Activated CD4-positive, alpha-beta T cell treated with anti-CD3 and anti-CD28 coated beads for 36 hours (primary cell): ENCODE measurements around the gene MRPL48. TPM values are rescaled to one million over a fixed set of nuclear protein-coding genes. Genes with fewer than 3 reads are reported as not detected.
A peak's percentile ranks its signal among the peaks of the same experiment; 100 is the strongest.
"Not testable (repeated sequence)": the region's sequence is repeated elsewhere in the genome, so short reads cannot be mapped to it uniquely, and the experiment has no call there.

Source experiments
- ATAC-seq: fragments of 200-7000 bp; cut with Tn5 transposase; one replicate; pipeline ENCODE4 v1.10.0; 2021; ENCODE audit warnings: mild to moderate bottlenecking, moderate library complexity
- CTCF ChIA-PET: fragments of 350-600 bp; sonication (Branson Sonifier 250); formaldehyde crosslinking; loops from one replicate; lab custom pipeline; 2021; ENCODE audit warnings: antibody characterized with exemption; lab: Charles Lee
- POLR2A ChIA-PET: fragments of 350-600 bp; sonication (Branson Sonifier 250); formaldehyde crosslinking; loops from one replicate; lab custom pipeline; 2021; ENCODE audit warnings: antibody characterized with exemption, inconsistent platforms; lab: Charles Lee
- DNase-seq: peaks from one replicate; pipeline ENCODE4 v3.0.0-alpha.2; 2020
- H3K27ac Mint-ChIP-seq: one replicate; pipeline ENCODE4 v1.8.0; 2021; ENCODE audit warnings: mixed read lengths
- H3K27me3 Mint-ChIP-seq: one replicate; pipeline ENCODE4 v1.8.0; 2021; ENCODE audit warnings: mixed read lengths
- H3K36me3 Mint-ChIP-seq: one replicate; pipeline ENCODE4 v1.8.0; 2021; ENCODE audit warnings: low read depth, mixed read lengths
- H3K4me1 Mint-ChIP-seq: one replicate; pipeline ENCODE4 v1.8.0; 2021; ENCODE audit warnings: mixed read lengths
- H3K4me3 Mint-ChIP-seq: one replicate; pipeline ENCODE4 v1.8.0; 2021; ENCODE audit warnings: mild to moderate bottlenecking, moderate library complexity, mixed read lengths
- H3K9me3 Mint-ChIP-seq: one replicate; pipeline ENCODE4 v1.8.0; 2021; ENCODE audit warnings: low read depth, mixed read lengths
- intact Hi-C, 2 experiments: fragments of 100-400 bp; cut with DNase I in 1 of 2; cut with micrococcal nuclease in 1 of 2; formaldehyde crosslinking; loops; one replicate each; pipeline versions ENCODE4 v1.14.2 to v1.15.1; 2022 to 2024; cut with DNase I, micrococcal nuclease
- total RNA-seq, 2 experiments: library from RNA; stranded (reverse); gene quantifications; one replicate each; pipeline ENCODE4 v1.2.3, GENCODE V29; 2021

MRPL48 gene
- total RNA-seq, 2 experiments from 2014 or later: 48.5 to 52.0 TPM

GRCh38 chr11:73755670-73756069 is 32.0 kb upstream of the MRPL48 start:
- ChIA-PET CTCF (no interaction called here), POLR2A (no interaction called here)
- Mint-ChIP-seq H3K36me3 (peaks cover 13% of the 10 kb centered on the region), H3K27me3 (no peaks in the 10 kb centered on the region), H3K4me3 (no peak overlapping the region), H3K4me1 (peaks cover 48% of the 10 kb centered on the region), H3K27ac (no peak overlapping the region), H3K9me3 (no peaks in the 10 kb centered on the region)
- no peak for DNase-seq
- ATAC-seq: no peak
- intact Hi-C loops: no loop called here

- ChIA-PET CTCF (interaction anchor here (0.9 to 1.1 kb wide), 2 partner anchors 22 to 32 kb away, joined by 3 read pairs; no protein-coding TSS in a partner anchor), POLR2A (no interaction called here)
- no peak for DNase-seq
- Mint-ChIP-seq H3K27me3 (no peaks in the 10 kb centered on the region), H3K27ac (no peak overlapping the region), H3K9me3 (no peaks in the 10 kb centered on the region), H3K36me3 (peaks cover 13% of the 10 kb centered on the region), H3K4me3 (no peak overlapping the region), H3K4me1 (peaks cover 33% of the 10 kb centered on the region)
- ATAC-seq: no peak
- intact Hi-C loops: no loop called here
Observed at GRCh38 chr11:73757598-73757997, 30.1 kb upstream of the MRPL48 start.

- DNase-seq (no peak), ATAC-seq (no peak)
- H3K27me3 Mint-ChIP-seq: no peaks in the 10 kb centered on the region
- H3K27ac Mint-ChIP-seq: no peak overlapping the region
- intact Hi-C loops: no loop called here
- H3K4me1 Mint-ChIP-seq: peaks cover 30% of the 10 kb centered on the region
- POLR2A ChIA-PET: no interaction called here
- H3K9me3 Mint-ChIP-seq: no peaks in the 10 kb centered on the region
- peaks cover 13% of the 10 kb centered on the region for H3K36me3 Mint-ChIP-seq
- peak overlapping the region; percentile 97 for H3K4me3 Mint-ChIP-seq
- CTCF ChIA-PET: interaction anchor here (0.8 to 1.1 kb wide), 3 partner anchors 10 to 293 kb away, joined by 3 to 4 read pairs (median 3); no protein-coding TSS in a partner anchor
Observed at GRCh38 chr11:73758451-73758850, 29.2 kb upstream of the MRPL48 start.

GRCh38 chr11:73759610-73760134 is 28.0 kb upstream of the MRPL48 start:
- CTCF ChIA-PET: no interaction called here

GRCh38 chr11:73760135-73760678 is 27.5 kb upstream of the MRPL48 start:
- peak overlapping the region; percentile 86 for H3K27ac Mint-ChIP-seq
- H3K4me1 Mint-ChIP-seq: peaks cover 22% of the 10 kb centered on the region
- ChIA-PET CTCF (interaction anchor here (1.2 to 4.8 kb wide), 3 partner anchors 12 to 66 kb away, joined by 3 to 53 read pairs (median 4); no protein-coding TSS in a partner anchor), POLR2A (interaction anchor here (0.6 to 3.5 kb wide), 4 partner anchors 19 to 733 kb away, joined by 3 to 40 read pairs (median 4); partner anchors contain the start of gene LIPT2)
- peak overlapping the region; percentile 97 for H3K4me3 Mint-ChIP-seq
- no peaks in the 10 kb centered on the region for H3K9me3 Mint-ChIP-seq
- DNase-seq (peak; percentile 31), ATAC-seq (no peak)
- intact Hi-C loops: loop anchor here (2.0 to 5.0 kb wide), 4 partner anchors 27 to 945 kb away; partner anchors contain the start of genes ATG16L2 (in 1 of the 2), C2CD3 (in 1 of the 2), FCHSD2 (in 1 of the 2) and MRPL48 (in 1 of the 2)
- H3K27me3 Mint-ChIP-seq: no peaks in the 10 kb centered on the region
- H3K36me3 Mint-ChIP-seq: peaks cover 12% of the 10 kb centered on the region

More at GRCh38 chr11:73759610-73760134, 28.0 kb upstream of the MRPL48 start:
- Mint-ChIP-seq H3K9me3 (no peaks in the 10 kb centered on the region), H3K36me3 (peaks cover 12% of the 10 kb centered on the region), H3K4me3 (peak overlapping the region; percentile 97), H3K4me1 (peaks cover 22% of the 10 kb centered on the region), H3K27ac (peak overlapping the region; percentile 86), H3K27me3 (no peaks in the 10 kb centered on the region)
- intact Hi-C loops: loop anchor here (2.0 to 5.0 kb wide), 4 partner anchors 27 to 945 kb away; partner anchors contain the start of genes ATG16L2 (in 1 of the 2), C2CD3 (in 1 of the 2), FCHSD2 (in 1 of the 2) and MRPL48 (in 1 of the 2)
- no peak for ATAC-seq
- POLR2A ChIA-PET: interaction anchor here (0.6 to 3.5 kb wide), 2 partner anchors 20 to 416 kb away, joined by 4 to 40 read pairs; no protein-coding TSS in a partner anchor
- no peak for DNase-seq

- CTCF ChIA-PET: interaction anchor here (0.6 to 4.8 kb wide), 5 partner anchors 9 to 170 kb away, joined by 3 to 53 read pairs (median 3); no protein-coding TSS in a partner anchor
- intact Hi-C loops: loop anchor here (1.0 to 5.0 kb wide), 13 partner anchors 18 to 946 kb away; partner anchors contain the start of genes C2CD3 (in 2 of the 2), COA4 (in 2 of the 2), PAAF1 (in 2 of the 2) and PPME1 (in 2 of the 2)
- ATAC-seq: peak; percentile 93
- Mint-ChIP-seq H3K4me3 (peak within 1 kb of the TSS; percentile 97), H3K9me3 (no peaks in the 10 kb centered on the region), H3K27ac (peak within 1 kb of the TSS; percentile 86), H3K27me3 (no peaks in the 10 kb centered on the region), H3K4me1 (peaks cover 22% of the 10 kb centered on the region), H3K36me3 (peaks cover 12% of the 10 kb centered on the region)
- POLR2A ChIA-PET: interaction anchor here (0.6 to 3.5 kb wide), 8 partner anchors 8 to 733 kb away, joined by 3 to 40 read pairs (median 4); partner anchors contain the start of genes FAM168A and LIPT2
- peak; percentile 100 for DNase-seq
Observed at GRCh38 chr11:73760679-73761402, 26.8 kb upstream of the MRPL48 start, which contains the start of gene RAB6A. Gene RAB6A (minus strand): TSS chr11:73761074. CDS start chr11:73760635, 439 bp downstream.

- Mint-ChIP-seq H3K4me3 (peak overlapping the region; percentile 97), H3K4me1 (peaks cover 22% of the 10 kb centered on the region), H3K36me3 (peaks cover 12% of the 10 kb centered on the region), H3K27ac (peak overlapping the region; percentile 85), H3K27me3 (no peaks in the 10 kb centered on the region), H3K9me3 (no peaks in the 10 kb centered on the region)
- intact Hi-C loops: loop anchor here (1.0 to 5.0 kb wide), 13 partner anchors 18 to 947 kb away; partner anchors contain the start of genes C2CD3 (in 2 of the 2), COA4 (in 2 of the 2), PAAF1 (in 2 of the 2) and PPME1 (in 2 of the 2)
- DNase-seq (peak; percentile 13), ATAC-seq (peak; percentile 8)
- ChIA-PET CTCF (interaction anchor here (0.6 to 4.8 kb wide), 5 partner anchors 10 to 170 kb away, joined by 3 to 53 read pairs (median 3); no protein-coding TSS in a partner anchor), POLR2A (interaction anchor here (0.6 to 3.5 kb wide), 6 partner anchors 9 to 732 kb away, joined by 3 to 40 read pairs (median 4); partner anchors contain the start of gene LIPT2)
Observed at GRCh38 chr11:73761403-73761945, 26.2 kb upstream of the MRPL48 start.

- DNase-seq: no peak
- ATAC-seq: no peak
- Mint-ChIP-seq H3K4me1 (peaks cover 20% of the 10 kb centered on the region), H3K27ac (peak overlapping the region; percentile 25), H3K36me3 (peaks cover 9% of the 10 kb centered on the region), H3K4me3 (no peak overlapping the region), H3K9me3 (no peaks in the 10 kb centered on the region), H3K27me3 (peaks cover 3% of the 10 kb centered on the region)
- POLR2A ChIA-PET: interaction anchor here (3.5 kb wide), 1 partner anchor 17 kb away, joined by 40 read pairs; no protein-coding TSS in a partner anchor
- intact Hi-C loops: loop anchor here in 1 of 2 experiments (5.0 kb wide), 1 partner anchor 620 kb away; the partner anchor contains the start of gene FCHSD2
- CTCF ChIA-PET: interaction anchor here (1.3 to 4.8 kb wide), 2 partner anchors 15 kb away, joined by 3 to 53 read pairs; no protein-coding TSS in a partner anchor
Observed at GRCh38 chr11:73762732-73763131, 24.9 kb upstream of the MRPL48 start.

- intact Hi-C loops: no loop called here
- ATAC-seq (peak; percentile 36), DNase-seq (no peak)
- H3K4me3 Mint-ChIP-seq: no peak overlapping the region
- CTCF ChIA-PET: interaction anchor here (1.2 to 2.3 kb wide), 2 partner anchors 11 to 13 kb away, joined by 3 to 11 read pairs; no protein-coding TSS in a partner anchor
- no peak overlapping the region for H3K27ac Mint-ChIP-seq
- no peaks in the 10 kb centered on the region for H3K36me3 Mint-ChIP-seq
- no peaks in the 10 kb centered on the region for H3K4me1 Mint-ChIP-seq
- POLR2A ChIA-PET: no interaction called here
- H3K9me3 Mint-ChIP-seq: no peaks in the 10 kb centered on the region
- peaks cover 3% of the 10 kb centered on the region for H3K27me3 Mint-ChIP-seq
Observed at GRCh38 chr11:73766763-73767162, 20.9 kb upstream of the MRPL48 start.

GRCh38 chr11:73770811-73771210 is 16.9 kb upstream of the MRPL48 start:
- H3K4me3 Mint-ChIP-seq, intact Hi-C loops, H3K4me1 Mint-ChIP-seq, H3K9me3 Mint-ChIP-seq, H3K27me3 Mint-ChIP-seq, CTCF ChIA-PET, POLR2A ChIA-PET, DNase-seq, ATAC-seq, H3K27ac Mint-ChIP-seq, H3K36me3 Mint-ChIP-seq: not testable (repeated sequence)
